Pancreas (tissue), 10 donors: Measurements from ENCODE around the gene TSPAN4. TPM values are rescaled to one million over a fixed set of nuclear protein-coding genes. Genes with fewer than 3 reads are reported as not detected.

Experiments
- ATAC-seq, 4 donors: fragments of 200-7000 bp; cut with Tn5 transposase; one replicate each; pipeline versions ENCODE4 v1.8.0 to v1.9.1; 2020; ENCODE audit warnings: mild to moderate bottlenecking in 4 of 4, moderate library complexity in 4 of 4
- DNase-seq, 6 donors: peaks; one replicate each; pipeline ENCODE4 v3.0.0-alpha.2; 2020
- FAIRE-seq: peaks from 2 replicates; lab custom pipeline; 2012; peaks lifted over from hg19 to GRCh38; lab: Jason Lieb, UNC
- H3K27ac ChIP-seq, 4 donors: fragments of 200-600 bp; sonication (generic); 1 replicate in 3 of 4; 2 replicates in 1 of 4; pipeline versions ENCODE4 v1.5.0 to v1.8.0; 2020
- H3K27me3 ChIP-seq, 4 donors: fragments of 200-600 bp; one replicate each; pipeline ENCODE4 v1.8.0; 2021
- H3K36me3 ChIP-seq, 3 donors: fragments of 200-600 bp; sonication (generic) in 1 of 3; one replicate each; pipeline versions ENCODE4 v1.5.0 to v1.8.0; 2020 to 2021
- H3K4me1 ChIP-seq, 3 donors: fragments of 200-600 bp; one replicate each; pipeline ENCODE4 v1.8.0; 2021
- H3K4me3 ChIP-seq, 4 donors: fragments of 200-600 bp; sonication (generic) in 2 of 4; one replicate each; pipeline versions ENCODE4 v1.5.0 to v1.8.0; 2020 to 2021
- H3K9me3 ChIP-seq, 4 donors: fragments of 200-600 bp; one replicate each; pipeline ENCODE4 v1.8.0; 2021
- CTCF ChIP-seq, 4 donors: fragments of 200-600 bp; sonication (generic) in 3 of 4; IDR thresholded peaks; one replicate each; pipeline versions ENCODE4 v1.5.0 to v1.8.0; 2021; ENCODE audit warnings: antibody characterized with exemption in 4 of 4
- WGBS, 2 donors: extraction: QIAGEN DNeasy Blood & Tissue Kit; methylation state at CpG; one replicate each; pipeline ENCODE4 v1.1.7; 2013; 5-methylcytosine and 5-hydroxymethylcytosine counted together
- intact Hi-C, 3 donors: fragments of 100-400 bp; cut with DNase I; formaldehyde crosslinking; loops; one replicate each; pipeline versions ENCODE4 v1.11.1 to v1.14.2; 2022
- polyA plus RNA-seq, 2 donors: library from polyadenylated mRNA; stranded (reverse); fragments of 200-250 nt; gene quantifications; one replicate each; pipeline ENCODE4 v1.2.3, GENCODE V29; 2013
- total RNA-seq, 6 donors: library from RNA; stranded (reverse); fragmentation: NEBNext Ultra II Directional in 4 of 6; extraction: Animal tissue kit (Norgen Biotek cat#: 25700) in 4 of 6; gene quantifications; one replicate each; pipeline versions ENCODE4 v1.2.1 to v1.2.4, GENCODE V29; 2021 to 2023
- donor health status: healthy with polysubstance abuse.
- donor health status: DM: no; HTN: no; CAD: no; lungs with moderate emphysema.
- donor health status: DM: no; HTN: no; CAD: no.
- donor health status: control.
- donor health status: control.
- donor health status: Bipolar disorder and iron deficiency.
- donor health status: DM: yes; HTN: yes; CAD: no.
- donor health status: DM: no; HTN: no; CAD: no.
- donor health status: DM: no; HTN: no; CAD: no.
- donor health status: DM: yes; HTN: yes; CAD: no.

TSPAN4 gene
- total and polyA plus RNA-seq, 8 donors: 15.3 to 67.2 (median 20.3) TPM

DNA sequence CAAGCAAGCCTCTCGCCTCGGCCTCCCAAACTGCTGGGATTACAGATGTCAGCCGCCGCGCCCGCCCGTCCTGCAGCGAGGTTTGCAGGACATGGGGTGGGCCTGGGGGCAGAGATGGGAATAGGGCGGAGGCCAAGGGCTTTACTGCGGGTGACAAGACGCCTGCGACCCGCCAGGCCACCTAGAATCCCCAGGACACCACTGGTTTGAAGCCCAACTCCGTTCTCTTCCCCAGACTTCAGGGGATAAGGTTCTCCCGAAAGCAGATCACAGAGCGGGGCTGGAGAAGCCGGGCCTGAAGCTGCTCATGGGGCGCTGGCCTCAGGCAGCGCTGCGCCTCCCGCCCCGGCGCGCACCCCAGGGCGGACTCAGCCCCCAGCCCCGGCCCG, 677 bp upstream of the TSPAN4 start:
- intact Hi-C loops: no loop called here
- no peak for TF ChIP-seq CTCF (IDR thresholded peaks at IDR 0.05)
- Histone ChIP-seq H3K9me3 (no peaks in the 10 kb centered on the region), H3K36me3 (peaks cover 0 to 36% (median 21%) of the 10 kb centered on the region in 3 donors), H3K4me3 (peak overlapping the region; percentile 69 to 92 (median 79)), H3K27me3 (no peaks in the 10 kb centered on the region), H3K4me1 (peaks cover 4 to 28% (median 25%) of the 10 kb centered on the region in 3 donors), H3K27ac (peak overlapping the region; percentile 83 to 93 (median 92))
- peak in 1 of 6 donors; percentile 55 for DNase-seq
- no peak for FAIRE-seq
- 0 to 1% methylated on average over 27 of the region's 27 CpGs for WGBS, 2 donors
- peak; percentile 5 to 14 (median 7) for ATAC-seq

- FAIRE-seq (no peak), ATAC-seq (peak in 1 of 4 donors; percentile 0), DNase-seq (peak in 1 of 6 donors; percentile 52)
- Histone ChIP-seq H3K27ac (peak overlapping the region; percentile 83 to 93 (median 92)), H3K9me3 (no peaks in the 10 kb centered on the region), H3K27me3 (no peaks in the 10 kb centered on the region), H3K4me3 (peak overlapping the region; percentile 69 to 92 (median 79)), H3K4me1 (peaks cover 4 to 30% (median 26%) of the 10 kb centered on the region in 3 donors), H3K36me3 (peaks cover 0 to 25% (median 12%) of the 10 kb centered on the region in 3 donors)
- TF ChIP-seq CTCF (IDR thresholded peaks at IDR 0.05): no peak
- intact Hi-C loops: no loop called here
- 1% methylated on average over 43 to 53 of the region's 53 CpGs for WGBS, 2 donors
Measured at GRCh38 chr11:843086-843734, 558 bp downstream of the TSPAN4 start.

DNA sequence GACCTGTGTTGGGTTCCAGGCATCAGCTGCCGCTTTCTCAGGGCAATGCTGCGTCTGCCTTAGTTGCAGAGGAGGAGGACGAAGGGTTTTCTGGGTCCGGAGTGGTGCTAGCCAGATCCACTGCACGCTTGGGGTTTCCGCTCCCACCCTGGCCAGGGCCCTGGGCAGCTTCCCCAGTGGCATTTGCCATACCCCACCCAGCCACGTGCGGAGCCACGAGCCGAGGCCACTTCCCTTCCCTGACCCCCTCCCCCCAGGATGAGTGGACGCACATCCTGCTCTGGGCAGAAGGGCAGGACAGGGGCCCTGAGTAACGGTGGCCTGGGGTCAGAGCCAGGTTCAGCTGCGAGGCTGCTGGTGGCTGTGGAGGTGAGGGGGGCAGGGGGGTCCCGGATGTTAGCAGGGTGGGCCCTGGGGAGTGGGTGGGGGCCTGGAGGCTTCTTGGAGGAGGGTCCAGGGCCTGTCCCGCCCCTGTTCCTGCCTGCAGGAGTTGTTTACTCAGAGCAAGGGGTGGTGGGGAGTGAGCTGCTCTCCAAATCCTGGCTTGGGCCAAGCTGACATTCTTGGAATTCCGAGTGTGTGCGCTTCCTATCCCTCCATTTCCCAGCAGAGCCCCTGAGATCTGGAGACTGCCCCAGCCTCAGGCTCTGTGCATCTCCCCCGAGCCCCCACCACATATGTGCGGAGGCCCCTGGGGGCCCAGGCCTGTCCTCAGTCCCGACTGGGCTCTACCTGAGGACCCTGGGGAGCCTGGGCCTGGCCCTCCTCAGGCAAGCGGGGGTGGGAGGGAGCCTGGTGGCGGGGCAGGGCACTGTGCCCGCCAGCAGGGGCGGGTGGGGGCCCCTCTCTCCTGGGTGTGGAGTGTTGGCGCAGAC, 1.4 kb downstream of the TSPAN4 start:
- Histone ChIP-seq H3K4me1 (peaks cover 4 to 36% (median 34%) of the 10 kb centered on the region in 3 donors), H3K4me3 (peak overlapping the region in 3 of 4 donors; percentile 77 to 92 (median 81)), H3K36me3 (peaks cover 0 to 18% (median 12%) of the 10 kb centered on the region in 3 donors), H3K9me3 (no peaks in the 10 kb centered on the region), H3K27me3 (no peaks in the 10 kb centered on the region), H3K27ac (peak overlapping the region; percentile 83 to 93 (median 92))
- 7 to 21% methylated on average over 23 to 25 of the region's 25 CpGs for WGBS, 2 donors
- intact Hi-C loops: no loop called here
- ATAC-seq (peak; percentile 16 to 37 (median 34)), DNase-seq (peak in 5 of 6 donors; percentile 78 to 92 (median 84)), FAIRE-seq (no peak)
- no peak for TF ChIP-seq CTCF (IDR thresholded peaks at IDR 0.05)

GRCh38 chr11:844693-845644, 2.3 kb downstream of the TSPAN4 start:
- no peak for FAIRE-seq
- peaks cover 4 to 39% (median 36%) of the 10 kb centered on the region in 3 donors for H3K4me1 ChIP-seq
- no peak for TF ChIP-seq CTCF (IDR thresholded peaks at IDR 0.05)
- intact Hi-C loops: loop anchor here in 1 of 3 donors (5.0 kb wide), 1 partner anchor 207 kb away; no protein-coding TSS in a partner anchor
- H3K27ac ChIP-seq: peak overlapping the region; percentile 83 to 93 (median 92)
- H3K9me3 ChIP-seq: no peaks in the 10 kb centered on the region
- H3K4me3 ChIP-seq: peak overlapping the region in 2 of 4 donors; percentile 77 to 92
- H3K27me3 ChIP-seq: no peaks in the 10 kb centered on the region
- peaks cover 0 to 9% (median 3%) of the 10 kb centered on the region in 3 donors for H3K36me3 ChIP-seq
- peak; percentile 4 to 42 (median 30) for ATAC-seq
- WGBS, 2 donors: 46 to 51% methylated on average over 29 to 31 of the region's 31 CpGs
- peak; percentile 83 to 94 (median 86) for DNase-seq
